Activated CD8-positive, alpha-beta T cell treated with anti-CD3 and anti-CD28 coated beads for 36 hours (primary cell): ENCODE data around the gene PSMG3. TPM values are rescaled to one million over a fixed set of nuclear protein-coding genes. Genes with fewer than 3 reads are reported as not detected.

Experiments used
- ATAC-seq: fragments of 200-7000 bp; cut with Tn5 transposase; one replicate; pipeline ENCODE4 v1.10.0; 2021; ENCODE audit warnings: mild to moderate bottlenecking, moderate library complexity
- CTCF ChIA-PET: fragments of 350-600 bp; sonication (Branson Sonifier 250); formaldehyde crosslinking; loops from one replicate; lab custom pipeline; 2021; ENCODE audit warnings: antibody characterized with exemption; lab: Charles Lee
- POLR2A ChIA-PET: fragments of 350-600 bp; sonication (Branson Sonifier 250); formaldehyde crosslinking; loops from one replicate; lab custom pipeline; 2021; ENCODE audit warnings: antibody characterized with exemption; lab: Charles Lee
- DNase-seq: peaks from one replicate; pipeline ENCODE4 v3.0.0-alpha.2; 2020
- H3K27ac Mint-ChIP-seq: one replicate; pipeline ENCODE4 v1.8.0; 2021; ENCODE audit warnings: mild to moderate bottlenecking, mixed read lengths
- H3K27me3 Mint-ChIP-seq: one replicate; pipeline ENCODE4 v1.8.0; 2021; ENCODE audit warnings: mixed read lengths
- H3K36me3 Mint-ChIP-seq: one replicate; pipeline ENCODE4 v1.8.0; 2021; ENCODE audit warnings: low read depth, mixed read lengths
- H3K4me1 Mint-ChIP-seq: one replicate; pipeline ENCODE4 v1.8.0; 2021; ENCODE audit warnings: low read depth, mixed read lengths
- H3K4me3 Mint-ChIP-seq: one replicate; pipeline ENCODE4 v1.8.0; 2021; ENCODE audit warnings: mild to moderate bottlenecking, moderate library complexity, mixed read lengths
- H3K9me3 Mint-ChIP-seq: one replicate; pipeline ENCODE4 v1.8.0; 2021; ENCODE audit warnings: mixed read lengths
- intact Hi-C: fragments of 100-400 bp; cut with micrococcal nuclease; formaldehyde crosslinking; loops from one replicate; pipeline ENCODE4 v1.10.0; 2022
- total RNA-seq, 2 experiments: library from RNA; stranded (reverse); gene quantifications; one replicate each; pipeline ENCODE4 v1.2.3, GENCODE V29; 2021
- TF ChIP-seq, protein P1 (sequence below): fragments of 200-600 bp; IDR thresholded peaks from one replicate; pipeline ENCODE4 v1.8.0; 2022; ENCODE audit warnings: antibody characterized with exemption, mild to moderate bottlenecking

Gene PSMG3
- total RNA-seq, 2 experiments from 2014 or later = 38.9 to 41.5 TPM

DNA sequence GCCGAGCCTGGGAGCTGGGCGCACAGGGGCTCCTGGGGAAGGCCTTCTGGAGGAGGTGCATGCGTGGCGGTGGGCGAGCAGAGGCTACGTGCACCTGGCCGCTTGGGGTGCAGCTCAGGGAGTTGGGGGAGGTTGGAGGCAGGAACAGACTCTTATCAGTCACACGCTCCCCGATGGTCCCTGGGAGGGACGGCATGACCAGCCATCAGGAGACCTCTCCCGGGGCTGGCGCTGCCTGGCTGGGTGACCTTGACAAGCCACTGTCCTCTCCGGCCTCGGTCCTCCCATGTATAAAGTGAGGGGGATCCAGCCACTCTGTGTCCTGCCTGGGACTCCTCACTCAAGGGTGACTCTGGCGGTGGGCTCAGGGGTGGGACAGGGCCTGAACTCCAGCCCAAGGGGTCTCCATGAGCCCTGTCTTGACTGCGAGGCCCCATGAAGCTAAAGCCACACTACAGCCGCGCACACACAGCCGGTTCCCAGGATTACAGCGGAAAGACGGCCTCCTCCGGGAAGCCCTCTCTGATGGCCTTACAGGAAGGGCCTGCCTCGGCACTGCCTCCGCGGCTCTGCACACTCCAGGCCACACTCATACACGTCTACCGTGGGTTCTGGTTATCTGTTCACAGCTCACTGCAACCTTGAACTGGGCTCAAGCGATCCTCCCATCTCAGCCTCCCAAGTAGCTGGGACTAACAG is 16.2 kb downstream of the PSMG3 start:
- CTCF ChIA-PET = no interaction called here
- Mint-ChIP-seq H3K27me3 (no peaks in the 10 kb centered on the region), H3K27ac (no peak overlapping the region), H3K9me3 (no peaks in the 10 kb centered on the region), H3K4me3 (no peak overlapping the region), H3K4me1 (no peaks in the 10 kb centered on the region), H3K36me3 (no peaks in the 10 kb centered on the region)
- DNase-seq = no peak
- intact Hi-C loops = no loop called here
- no peak for ATAC-seq
- TF ChIP-seq, protein P1, sequence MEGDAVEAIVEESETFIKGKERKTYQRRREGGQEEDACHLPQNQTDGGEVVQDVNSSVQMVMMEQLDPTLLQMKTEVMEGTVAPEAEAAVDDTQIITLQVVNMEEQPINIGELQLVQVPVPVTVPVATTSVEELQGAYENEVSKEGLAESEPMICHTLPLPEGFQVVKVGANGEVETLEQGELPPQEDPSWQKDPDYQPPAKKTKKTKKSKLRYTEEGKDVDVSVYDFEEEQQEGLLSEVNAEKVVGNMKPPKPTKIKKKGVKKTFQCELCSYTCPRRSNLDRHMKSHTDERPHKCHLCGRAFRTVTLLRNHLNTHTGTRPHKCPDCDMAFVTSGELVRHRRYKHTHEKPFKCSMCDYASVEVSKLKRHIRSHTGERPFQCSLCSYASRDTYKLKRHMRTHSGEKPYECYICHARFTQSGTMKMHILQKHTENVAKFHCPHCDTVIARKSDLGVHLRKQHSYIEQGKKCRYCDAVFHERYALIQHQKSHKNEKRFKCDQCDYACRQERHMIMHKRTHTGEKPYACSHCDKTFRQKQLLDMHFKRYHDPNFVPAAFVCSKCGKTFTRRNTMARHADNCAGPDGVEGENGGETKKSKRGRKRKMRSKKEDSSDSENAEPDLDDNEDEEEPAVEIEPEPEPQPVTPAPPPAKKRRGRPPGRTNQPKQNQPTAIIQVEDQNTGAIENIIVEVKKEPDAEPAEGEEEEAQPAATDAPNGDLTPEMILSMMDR = no peak
- POLR2A ChIA-PET = no interaction called here

GRCh38 chr7:1552200-1552599 is 17.6 kb downstream of the PSMG3 start:
- intact Hi-C loops = no loop called here
- POLR2A ChIA-PET = interaction anchor here (1.0 to 1.2 kb wide), 2 partner anchors 8 to 16 kb away, joined by 3 read pairs; no protein-coding TSS in a partner anchor
- Mint-ChIP-seq H3K27ac (no peak overlapping the region), H3K27me3 (no peaks in the 10 kb centered on the region), H3K36me3 (no peaks in the 10 kb centered on the region), H3K9me3 (no peaks in the 10 kb centered on the region), H3K4me3 (no peak overlapping the region), H3K4me1 (peaks cover 2% of the 10 kb centered on the region)
- DNase-seq (no peak), ATAC-seq (no peak)
- CTCF ChIA-PET = no interaction called here
- TF ChIP-seq, protein P1 = no peak

DNA sequence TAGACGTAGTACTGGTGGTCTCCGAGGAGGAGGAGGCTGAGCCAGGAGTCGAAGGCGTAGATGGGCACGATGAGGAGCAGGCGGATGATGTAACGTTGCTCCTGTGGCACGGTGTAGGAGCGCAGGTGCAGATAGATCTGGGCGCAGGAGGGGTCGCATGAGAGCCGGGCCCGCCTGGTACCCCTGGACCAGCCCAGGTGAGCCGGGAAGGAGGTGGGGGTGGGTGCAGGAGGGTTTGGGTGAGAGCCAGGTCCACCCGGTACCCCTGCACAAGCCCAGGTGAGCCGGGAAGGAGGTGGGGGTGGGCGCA is 19.0 kb downstream of the PSMG3 start:
- Mint-ChIP-seq H3K27ac (no peak overlapping the region), H3K27me3 (no peaks in the 10 kb centered on the region), H3K9me3 (no peaks in the 10 kb centered on the region), H3K4me3 (no peak overlapping the region), H3K36me3 (no peaks in the 10 kb centered on the region), H3K4me1 (peaks cover 2% of the 10 kb centered on the region)
- ChIA-PET POLR2A (no interaction called here), CTCF (no interaction called here)
- TF ChIP-seq, protein P1 = no peak
- ATAC-seq (no peak), DNase-seq (no peak)
- intact Hi-C loops = no loop called here

DNA sequence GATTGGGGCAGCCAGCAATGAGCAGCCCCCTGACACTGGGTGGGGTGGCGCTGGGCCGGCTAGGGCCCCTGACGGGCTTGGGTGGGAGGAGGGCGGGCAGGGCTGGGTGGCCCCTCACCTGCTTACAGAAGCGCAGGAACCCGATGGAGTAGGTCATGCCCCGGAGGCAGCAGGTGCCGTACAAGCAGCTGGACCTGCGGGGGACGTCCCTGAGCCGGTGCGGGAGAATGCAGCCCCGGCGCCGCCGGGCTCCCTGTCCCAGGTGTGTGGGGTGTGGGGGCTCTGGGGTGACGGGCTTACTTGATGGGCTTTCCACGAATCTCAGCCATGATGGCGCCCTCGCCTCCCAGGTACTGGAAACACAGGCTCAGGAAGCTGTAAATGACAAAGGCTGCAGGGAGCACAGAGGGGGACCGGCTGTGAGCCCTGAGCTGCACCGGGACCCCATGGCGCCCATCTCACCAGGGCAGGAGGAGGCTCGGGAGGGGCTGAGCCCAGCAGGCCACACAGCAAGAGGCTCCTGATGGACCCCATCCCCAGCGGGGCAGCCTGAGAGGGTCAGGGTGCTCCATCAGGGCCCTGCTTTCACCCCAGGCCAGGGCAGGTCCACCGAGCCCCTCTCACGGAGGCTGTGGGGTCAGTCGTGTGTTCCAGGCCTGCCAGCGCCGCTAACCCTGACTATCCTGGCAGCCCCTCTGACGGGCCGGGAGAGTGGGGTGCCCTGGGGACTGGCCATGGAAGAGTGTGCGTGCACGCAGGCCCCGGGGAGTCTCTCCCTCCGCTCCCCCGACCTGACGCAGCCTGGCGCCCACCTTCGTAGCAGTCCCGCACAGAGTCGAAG is 19.6 kb downstream of the PSMG3 start:
- intact Hi-C loops = no loop called here
- Mint-ChIP-seq H3K4me3 (no peak overlapping the region), H3K4me1 (peaks cover 2% of the 10 kb centered on the region), H3K36me3 (no peaks in the 10 kb centered on the region), H3K27me3 (no peaks in the 10 kb centered on the region), H3K9me3 (no peaks in the 10 kb centered on the region), H3K27ac (no peak overlapping the region)
- CTCF ChIA-PET = no interaction called here
- no peak for ATAC-seq
- POLR2A ChIA-PET = no interaction called here
- no peak for DNase-seq
- TF ChIP-seq, protein P1 = no peak

DNA sequence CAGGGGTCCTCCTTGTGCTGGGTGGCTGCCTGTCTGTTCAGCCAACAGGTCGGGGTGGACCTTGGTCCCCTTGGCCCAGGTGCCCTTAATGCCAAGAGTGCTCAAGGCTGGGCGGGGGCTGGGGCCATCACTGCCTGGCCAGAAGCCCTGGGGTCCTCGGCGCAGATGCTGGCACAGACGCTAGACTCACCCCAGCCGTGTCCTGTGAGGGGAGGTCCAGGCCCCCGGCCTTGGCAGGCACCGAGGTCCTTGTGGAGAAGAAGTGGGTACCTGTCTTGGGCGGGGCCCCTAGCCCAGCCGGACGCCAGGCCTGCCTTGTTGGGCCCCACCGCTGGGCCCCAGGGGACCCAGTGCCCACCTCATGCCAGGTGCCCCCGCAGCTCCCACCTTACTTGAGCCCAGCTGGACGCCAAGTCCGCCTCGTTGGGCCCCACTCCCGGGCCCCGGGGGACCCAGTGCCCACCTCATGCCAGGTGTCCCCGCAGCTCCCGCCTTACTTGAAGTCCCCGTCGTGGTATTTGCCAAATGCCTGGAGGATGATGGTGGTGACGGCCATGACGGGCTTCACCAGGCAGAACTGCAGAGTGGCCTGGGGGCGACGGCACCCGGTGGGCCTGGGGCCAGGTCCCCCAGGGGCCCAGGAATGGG is 20.4 kb downstream of the PSMG3 start:
- H3K27me3 Mint-ChIP-seq = no peaks in the 10 kb centered on the region
- DNase-seq (no peak), ATAC-seq (no peak)
- ChIA-PET POLR2A (no interaction called here), CTCF (no interaction called here)
- no peak overlapping the region for H3K4me3 Mint-ChIP-seq
- H3K27ac Mint-ChIP-seq = no peak overlapping the region
- intact Hi-C loops = no loop called here
- TF ChIP-seq, protein P1 = no peak
- H3K9me3 Mint-ChIP-seq = no peaks in the 10 kb centered on the region
- H3K36me3 Mint-ChIP-seq = no peaks in the 10 kb centered on the region
- peaks cover 2% of the 10 kb centered on the region for H3K4me1 Mint-ChIP-seq
